Activated CD8-positive, alpha-beta T cell treated with anti-CD3 and anti-CD28 coated beads for 36 hours (primary cell): ENCODE measurements around the gene ATP4A. TPM values are rescaled to one million over a fixed set of nuclear protein-coding genes. Genes with fewer than 3 reads are reported as not detected.
"Not testable (repeated sequence)": the region's sequence is repeated elsewhere in the genome, so short reads cannot be mapped to it uniquely, and the experiment has no call there.

Experiments used
- ATAC-seq: fragments of 200-7000 bp; cut with Tn5 transposase; one replicate; pipeline ENCODE4 v1.10.0; 2021; ENCODE audit warnings: mild to moderate bottlenecking, moderate library complexity
- CTCF ChIA-PET: fragments of 350-600 bp; sonication (Branson Sonifier 250); formaldehyde crosslinking; loops from one replicate; lab custom pipeline; 2021; ENCODE audit warnings: antibody characterized with exemption; lab: Charles Lee
- POLR2A ChIA-PET: fragments of 350-600 bp; sonication (Branson Sonifier 250); formaldehyde crosslinking; loops from one replicate; lab custom pipeline; 2021; ENCODE audit warnings: antibody characterized with exemption; lab: Charles Lee
- DNase-seq: peaks from one replicate; pipeline ENCODE4 v3.0.0-alpha.2; 2020
- H3K27ac Mint-ChIP-seq: one replicate; pipeline ENCODE4 v1.8.0; 2021; ENCODE audit warnings: mild to moderate bottlenecking, mixed read lengths
- H3K27me3 Mint-ChIP-seq: one replicate; pipeline ENCODE4 v1.8.0; 2021; ENCODE audit warnings: mixed read lengths
- H3K36me3 Mint-ChIP-seq: one replicate; pipeline ENCODE4 v1.8.0; 2021; ENCODE audit warnings: low read depth, mixed read lengths
- H3K4me1 Mint-ChIP-seq: one replicate; pipeline ENCODE4 v1.8.0; 2021; ENCODE audit warnings: low read depth, mixed read lengths
- H3K4me3 Mint-ChIP-seq: one replicate; pipeline ENCODE4 v1.8.0; 2021; ENCODE audit warnings: mild to moderate bottlenecking, moderate library complexity, mixed read lengths
- H3K9me3 Mint-ChIP-seq: one replicate; pipeline ENCODE4 v1.8.0; 2021; ENCODE audit warnings: mixed read lengths
- intact Hi-C: fragments of 100-400 bp; cut with micrococcal nuclease; formaldehyde crosslinking; loops from one replicate; pipeline ENCODE4 v1.10.0; 2022
- total RNA-seq, 2 experiments: library from RNA; stranded (reverse); gene quantifications; one replicate each; pipeline ENCODE4 v1.2.3, GENCODE V29; 2021
- TF ChIP-seq, protein P1 (sequence below): fragments of 200-600 bp; IDR thresholded peaks from one replicate; pipeline ENCODE4 v1.8.0; 2022; ENCODE audit warnings: antibody characterized with exemption, mild to moderate bottlenecking

Gene ATP4A
- total RNA-seq, 2 experiments from 2014 or later: not detected

DNA sequence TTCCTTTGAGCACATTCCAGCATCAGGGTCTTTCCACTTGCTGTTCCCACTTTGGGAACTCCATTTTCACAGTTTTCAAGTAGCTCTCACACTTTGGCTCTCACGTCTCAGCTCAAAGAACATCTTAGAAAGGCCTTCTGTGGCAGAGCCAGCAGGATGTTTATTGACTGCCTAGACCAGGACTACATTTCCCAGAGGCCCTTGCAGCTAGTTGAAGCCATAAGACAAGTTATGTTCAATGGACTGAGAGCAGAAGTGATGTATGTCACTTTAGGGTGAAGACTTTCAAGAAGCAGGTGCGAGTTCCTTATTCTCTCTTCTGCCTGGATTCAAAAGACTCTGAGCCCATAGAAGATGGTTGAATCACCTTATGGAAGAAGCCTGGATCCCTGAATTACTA, 44.8 kb upstream of the ATP4A start:
- peak; percentile 22 for DNase-seq
- peaks cover 2% of the 10 kb centered on the region for H3K27me3 Mint-ChIP-seq
- CTCF ChIA-PET: interaction anchor here (1.1 to 1.6 kb wide), 3 partner anchors 16 to 98 kb away, joined by 5 to 6 read pairs (median 6); no protein-coding TSS in a partner anchor
- peaks cover 9% of the 10 kb centered on the region for H3K9me3 Mint-ChIP-seq
- POLR2A ChIA-PET: interaction anchor here (1.2 to 1.5 kb wide), 3 partner anchors 9 to 52 kb away, joined by 3 to 5 read pairs (median 3); no protein-coding TSS in a partner anchor
- no peak for ATAC-seq
- TF ChIP-seq, protein P1, sequence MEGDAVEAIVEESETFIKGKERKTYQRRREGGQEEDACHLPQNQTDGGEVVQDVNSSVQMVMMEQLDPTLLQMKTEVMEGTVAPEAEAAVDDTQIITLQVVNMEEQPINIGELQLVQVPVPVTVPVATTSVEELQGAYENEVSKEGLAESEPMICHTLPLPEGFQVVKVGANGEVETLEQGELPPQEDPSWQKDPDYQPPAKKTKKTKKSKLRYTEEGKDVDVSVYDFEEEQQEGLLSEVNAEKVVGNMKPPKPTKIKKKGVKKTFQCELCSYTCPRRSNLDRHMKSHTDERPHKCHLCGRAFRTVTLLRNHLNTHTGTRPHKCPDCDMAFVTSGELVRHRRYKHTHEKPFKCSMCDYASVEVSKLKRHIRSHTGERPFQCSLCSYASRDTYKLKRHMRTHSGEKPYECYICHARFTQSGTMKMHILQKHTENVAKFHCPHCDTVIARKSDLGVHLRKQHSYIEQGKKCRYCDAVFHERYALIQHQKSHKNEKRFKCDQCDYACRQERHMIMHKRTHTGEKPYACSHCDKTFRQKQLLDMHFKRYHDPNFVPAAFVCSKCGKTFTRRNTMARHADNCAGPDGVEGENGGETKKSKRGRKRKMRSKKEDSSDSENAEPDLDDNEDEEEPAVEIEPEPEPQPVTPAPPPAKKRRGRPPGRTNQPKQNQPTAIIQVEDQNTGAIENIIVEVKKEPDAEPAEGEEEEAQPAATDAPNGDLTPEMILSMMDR: no peak
- H3K27ac Mint-ChIP-seq: no peak overlapping the region
- H3K4me3 Mint-ChIP-seq: no peak overlapping the region
- H3K36me3 Mint-ChIP-seq: peaks cover 2% of the 10 kb centered on the region
- intact Hi-C loops: no loop called here
- H3K4me1 Mint-ChIP-seq: peaks cover 17% of the 10 kb centered on the region

DNA sequence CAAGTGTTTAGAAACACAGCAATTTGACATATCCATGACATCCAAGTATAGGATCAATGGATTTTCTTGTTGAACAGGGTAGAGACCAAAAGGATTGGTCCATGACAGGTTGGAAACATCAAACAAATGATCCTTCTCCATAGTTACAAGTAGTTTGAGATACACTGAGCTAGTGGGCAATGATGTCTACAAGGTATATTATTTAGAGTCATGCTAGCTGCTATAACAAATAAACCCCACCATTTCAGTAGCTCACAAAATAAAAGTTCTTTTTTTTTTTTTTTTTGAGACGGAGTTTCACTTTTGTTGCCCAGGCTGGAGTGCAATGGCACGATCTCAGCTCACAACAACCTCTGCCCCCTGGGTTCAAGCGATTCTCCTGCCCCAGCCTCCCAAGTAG, 44.2 kb upstream of the ATP4A start:
- Mint-ChIP-seq H3K4me1 (peaks cover 17% of the 10 kb centered on the region), H3K9me3 (peaks cover 9% of the 10 kb centered on the region), H3K27ac (no peak overlapping the region), H3K4me3 (no peak overlapping the region), H3K27me3 (peaks cover 2% of the 10 kb centered on the region), H3K36me3 (peaks cover 2% of the 10 kb centered on the region)
- intact Hi-C loops: no loop called here
- ChIA-PET CTCF (interaction anchor here (1.1 to 1.6 kb wide), 3 partner anchors 15 to 97 kb away, joined by 5 to 6 read pairs (median 6); no protein-coding TSS in a partner anchor), POLR2A (interaction anchor here (1.2 to 1.5 kb wide), 3 partner anchors 9 to 51 kb away, joined by 3 to 5 read pairs (median 3); no protein-coding TSS in a partner anchor)
- no peak for ATAC-seq
- no peak for DNase-seq
- TF ChIP-seq, protein P1: no peak

DNA sequence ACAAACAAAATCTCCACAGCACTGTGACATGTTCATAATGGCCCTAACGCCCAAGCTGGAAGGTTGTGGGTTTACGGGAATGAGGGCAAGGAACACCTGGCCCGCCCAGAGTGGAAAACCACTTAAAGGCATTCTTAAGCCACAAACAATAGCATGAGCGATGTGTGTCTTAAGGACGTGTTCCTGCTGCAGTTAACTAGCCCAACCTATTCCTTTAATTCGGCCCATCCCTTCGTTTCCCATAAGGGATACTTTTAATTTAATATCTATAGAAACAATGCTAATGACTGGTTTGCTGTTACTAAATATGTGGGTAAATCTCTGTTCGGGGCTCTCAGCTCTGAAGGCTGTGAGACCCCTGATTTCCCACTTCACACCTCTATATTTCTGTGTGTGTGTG, 43.7 kb upstream of the ATP4A start:
- H3K36me3 Mint-ChIP-seq, H3K4me3 Mint-ChIP-seq, ATAC-seq, H3K27ac Mint-ChIP-seq, H3K9me3 Mint-ChIP-seq, H3K27me3 Mint-ChIP-seq, DNase-seq, intact Hi-C loops: not testable (repeated sequence)
- ChIA-PET POLR2A (interaction anchor here (0.7 to 1.5 kb wide), 2 partner anchors 10 to 38 kb away, joined by 3 read pairs; no protein-coding TSS in a partner anchor), CTCF (interaction anchor here (0.7 kb wide), 1 partner anchor 17 kb away, joined by 3 read pairs; no protein-coding TSS in a partner anchor)
- H3K4me1 Mint-ChIP-seq: peaks cover 16% of the 10 kb centered on the region

DNA sequence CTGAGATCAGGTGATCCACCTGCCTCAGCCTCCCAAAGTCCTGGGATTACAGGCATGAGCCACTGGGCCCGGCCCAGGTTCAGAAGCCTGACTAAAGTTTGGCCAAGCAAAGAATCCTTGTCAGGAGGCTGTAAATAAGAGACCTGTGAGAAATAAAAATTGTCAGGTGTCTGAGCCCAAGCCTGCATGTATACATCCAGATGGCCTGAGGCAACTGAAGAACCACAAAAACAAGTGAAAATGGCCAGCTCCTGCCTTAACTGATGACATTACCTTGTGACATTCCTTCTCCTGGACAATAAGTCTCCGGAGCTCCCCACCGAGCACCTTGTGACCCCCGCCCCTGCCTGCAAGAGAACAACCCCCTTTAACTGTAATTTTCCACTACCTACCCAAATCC, 41.0 kb upstream of the ATP4A start:
- H3K4me1 Mint-ChIP-seq, ATAC-seq, intact Hi-C loops, H3K36me3 Mint-ChIP-seq, DNase-seq, POLR2A ChIA-PET, H3K27ac Mint-ChIP-seq, H3K9me3 Mint-ChIP-seq, H3K4me3 Mint-ChIP-seq, H3K27me3 Mint-ChIP-seq: not testable (repeated sequence)
- CTCF ChIA-PET: interaction anchor here (0.8 kb wide), 1 partner anchor 56 kb away, joined by 3 read pairs; no protein-coding TSS in a partner anchor

DNA sequence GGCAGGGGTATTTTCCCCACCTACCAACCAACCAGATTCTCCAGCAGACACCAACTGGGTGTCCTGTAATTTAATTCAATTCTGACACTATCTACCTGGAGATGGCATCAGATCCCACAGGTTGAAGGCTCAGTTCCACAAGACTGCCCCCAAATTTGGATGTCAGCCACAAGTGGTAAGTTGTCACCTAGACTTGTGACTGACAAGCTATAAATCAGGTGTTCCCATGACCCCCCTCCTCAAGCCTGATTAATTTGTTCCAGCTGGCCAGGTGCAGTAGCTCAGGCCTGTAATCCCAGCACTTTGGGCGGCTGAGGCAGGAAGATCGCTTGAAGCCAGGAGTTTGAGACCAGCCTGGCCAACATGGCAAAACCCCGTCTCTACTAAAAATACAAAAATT, 38.5 kb upstream of the ATP4A start:
- ATAC-seq: no peak
- Mint-ChIP-seq H3K27me3 (peaks cover 2% of the 10 kb centered on the region), H3K36me3 (no peaks in the 10 kb centered on the region), H3K9me3 (no peaks in the 10 kb centered on the region), H3K27ac (no peak overlapping the region), H3K4me1 (no peaks in the 10 kb centered on the region), H3K4me3 (no peak overlapping the region)
- TF ChIP-seq, protein P1: no peak
- ChIA-PET POLR2A (no interaction called here), CTCF (interaction anchor here (0.7 to 1.5 kb wide), 3 partner anchors 10 to 53 kb away, joined by 3 to 8 read pairs (median 4); no protein-coding TSS in a partner anchor)
- intact Hi-C loops: no loop called here
- no peak for DNase-seq

DNA sequence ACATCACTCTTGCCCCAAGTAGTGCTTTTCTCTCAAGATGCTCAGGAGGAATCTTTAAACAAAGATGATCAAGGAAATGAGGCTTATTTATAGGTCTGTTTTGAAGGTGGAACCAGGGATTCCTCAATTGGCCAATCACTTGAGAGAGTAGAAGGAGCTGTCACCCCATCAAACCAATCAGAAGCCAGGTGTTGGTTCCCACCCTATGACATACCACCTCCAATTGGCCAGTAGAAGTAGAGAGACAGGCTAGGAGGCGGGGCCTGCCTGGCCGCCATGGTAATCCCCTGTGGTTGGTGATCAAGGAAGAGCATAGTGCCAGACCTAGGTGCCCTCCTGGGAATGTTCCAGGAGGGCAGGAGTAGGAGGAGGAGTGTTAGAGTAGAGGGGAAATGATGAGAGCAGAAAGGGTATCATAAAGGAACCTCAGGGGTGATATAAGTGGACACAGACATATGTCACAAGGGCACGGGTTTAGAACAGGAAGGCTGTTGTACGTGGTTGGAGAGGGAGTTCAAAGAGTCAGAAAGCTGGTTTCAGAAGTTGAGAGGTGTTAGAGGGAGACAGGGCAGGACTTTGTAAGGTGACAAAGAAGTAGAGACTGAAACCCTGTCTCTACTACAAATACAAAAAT, 33.0 kb upstream of the ATP4A start:
- intact Hi-C loops: no loop called here
- Mint-ChIP-seq H3K27ac (peak overlapping the region; percentile 59), H3K4me3 (no peak overlapping the region), H3K9me3 (no peaks in the 10 kb centered on the region), H3K4me1 (peaks cover 5% of the 10 kb centered on the region), H3K27me3 (peaks cover 8% of the 10 kb centered on the region), H3K36me3 (no peaks in the 10 kb centered on the region)
- peak; percentile 93 for ATAC-seq
- POLR2A ChIA-PET: no interaction called here
- CTCF ChIA-PET: interaction anchor here (1.5 to 3.5 kb wide), 2 partner anchors 9 to 48 kb away, joined by 5 to 15 read pairs; no protein-coding TSS in a partner anchor
- TF ChIP-seq, protein P1: no peak
- DNase-seq: peak; percentile 59
